ENCODE data around the gene CNOT8. TPM values are rescaled to one million over a fixed set of nuclear protein-coding genes. Genes with fewer than 3 reads are reported as not detected.

CNOT8 gene
- total RNA-seq, 2 donors from 2014 or later, result 29.3 to 30.3 TPM

DNA sequence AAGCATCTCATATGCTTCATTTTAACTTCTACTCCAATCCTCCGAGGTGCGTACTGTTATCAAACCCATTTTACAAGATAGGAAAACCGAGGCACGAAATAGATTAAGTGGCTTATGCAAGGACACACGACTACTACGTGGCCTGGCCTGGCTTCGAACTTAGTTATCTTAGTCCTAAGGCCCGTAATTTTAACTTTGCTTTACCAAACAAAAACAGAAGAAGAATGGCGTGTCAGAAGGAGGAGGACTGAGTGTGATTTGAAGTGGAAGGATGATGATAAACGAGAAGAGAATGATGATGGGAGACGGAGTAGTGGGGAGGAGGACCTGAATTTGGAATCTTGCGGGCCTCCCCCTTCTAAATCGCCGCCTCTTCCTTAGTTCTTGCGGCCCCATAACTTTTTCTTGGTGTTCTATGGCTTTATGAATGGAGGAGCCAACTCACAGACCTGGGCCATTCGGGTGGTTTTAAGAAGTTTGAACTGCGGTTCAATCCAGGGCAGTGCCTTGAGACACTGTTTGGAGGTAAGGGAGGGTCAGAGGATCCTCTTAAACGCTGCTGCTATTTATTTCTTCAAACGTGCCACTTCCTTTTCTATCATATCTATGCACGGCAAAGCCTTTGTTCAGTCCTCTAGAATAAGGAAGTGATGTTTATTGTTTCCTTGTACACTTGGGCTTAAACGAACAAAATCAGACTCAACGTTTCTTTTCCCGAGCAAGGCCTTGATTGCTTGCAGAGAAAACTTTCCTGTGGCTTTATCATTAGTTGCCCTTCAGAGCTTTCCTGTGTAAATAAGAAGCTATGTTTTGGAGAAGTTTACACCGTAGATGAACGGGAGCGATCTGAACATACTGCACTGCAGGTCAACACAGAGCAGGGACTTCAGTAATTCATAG lies 795 bp downstream of the CNOT8 start:
- ATAC-seq (no peak), DNase-seq (no peak)
- intact Hi-C loops (cut with DNase I), result loop anchor here in 1 of 2 donors (5.0 kb wide), 1 partner anchor 102 kb away; the partner anchor contains the start of gene LARP1

DNA sequence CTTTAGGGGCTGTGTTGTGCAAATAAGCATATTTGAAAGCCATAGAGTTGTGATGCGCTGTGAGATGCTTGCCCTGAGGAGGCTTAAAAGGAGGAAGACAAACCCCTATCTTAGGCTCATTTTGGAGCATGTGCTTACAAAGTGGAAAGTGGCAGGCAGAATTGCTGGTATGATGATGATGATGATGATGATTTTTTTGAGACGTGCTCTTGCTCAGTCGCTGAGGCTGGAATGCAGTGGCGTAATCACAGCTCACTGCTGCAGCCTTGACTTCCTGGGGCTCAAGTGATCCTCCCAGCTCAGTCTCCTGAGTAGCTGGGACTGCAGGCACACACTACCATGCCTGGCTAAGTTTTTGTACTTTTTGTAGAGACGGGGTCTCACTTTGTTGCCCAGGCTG lies 1.7 kb downstream of the CNOT8 start:
- ATAC-seq (no peak), DNase-seq (no peak)
- intact Hi-C loops (cut with DNase I), result no loop called here

- DNase-seq, result no peak
- ATAC-seq, result no peak
- intact Hi-C loops (cut with DNase I), result no loop called here
Observed at GRCh38 chr5:154860765-154861164, 2.3 kb downstream of the CNOT8 start.

DNA sequence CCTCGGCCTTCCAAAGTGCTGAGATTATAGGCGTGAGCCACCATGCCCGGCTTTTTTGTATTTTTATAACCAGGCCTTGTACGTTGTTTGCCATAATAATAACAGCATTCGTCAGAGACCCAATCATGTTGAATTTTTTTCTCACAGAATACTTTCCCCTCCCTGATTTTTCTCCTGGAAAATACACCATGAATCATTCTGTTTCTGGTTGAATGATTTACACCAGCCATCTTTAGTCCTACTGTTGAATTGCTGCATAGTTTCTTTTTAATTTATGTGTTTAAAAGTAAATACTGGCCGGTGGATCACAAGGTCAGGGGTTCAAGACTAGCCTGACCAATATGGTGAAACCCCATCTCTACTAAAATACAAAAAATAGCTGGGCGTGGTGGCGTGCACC lies 3.5 kb downstream of the CNOT8 start:
- DNase-seq (no peak), ATAC-seq (no peak)
- intact Hi-C loops (cut with DNase I), result no loop called here

- intact Hi-C loops (cut with DNase I), result no loop called here
- no peak for ATAC-seq
- DNase-seq, result no peak
Observed at GRCh38 chr5:154862766-154863165, 4.3 kb downstream of the CNOT8 start.

DNA sequence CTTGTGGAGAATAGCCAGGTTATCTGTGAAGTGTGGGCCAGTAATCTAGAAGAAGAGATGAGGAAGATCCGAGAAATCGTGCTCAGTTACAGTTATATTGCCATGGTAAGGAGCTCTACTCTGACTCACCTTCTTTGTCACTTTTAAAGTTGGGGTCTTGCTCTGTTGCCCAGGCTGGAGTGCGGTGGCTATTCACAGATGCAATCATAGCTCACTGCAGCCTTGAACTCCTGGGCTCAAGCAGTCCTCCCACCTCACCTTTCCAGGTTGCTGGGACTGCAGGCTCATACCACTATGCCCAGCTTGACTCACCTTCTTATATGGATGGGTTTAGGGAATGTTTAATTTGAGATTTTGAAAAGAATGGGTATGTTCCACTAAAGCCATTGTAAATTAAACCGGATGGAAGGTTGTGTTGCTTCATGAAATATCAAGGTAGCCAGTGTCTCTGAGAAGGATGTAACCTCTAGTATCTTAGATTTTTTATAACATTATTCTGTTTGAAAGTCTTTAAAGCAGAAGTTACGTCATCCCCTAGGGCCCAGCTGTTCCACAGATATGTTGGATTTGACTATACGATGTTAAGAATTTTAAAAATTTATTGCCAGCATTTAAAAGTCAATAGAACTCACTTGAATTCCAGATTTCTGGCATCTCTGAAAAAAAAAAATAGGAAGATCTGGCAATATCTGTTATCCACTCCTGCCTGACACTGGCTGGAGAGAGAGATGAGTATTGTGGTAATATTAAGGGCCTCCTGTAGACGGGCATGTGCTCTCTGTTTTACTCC lies 5.1 kb downstream of the CNOT8 start:
- ATAC-seq (no peak), DNase-seq (no peak)
- intact Hi-C loops (cut with DNase I), result no loop called here

- ATAC-seq (no peak), DNase-seq (no peak)
- intact Hi-C loops (cut with DNase I), result no loop called here
Observed at GRCh38 chr5:154865466-154866184, 7.2 kb downstream of the CNOT8 start.

DNA sequence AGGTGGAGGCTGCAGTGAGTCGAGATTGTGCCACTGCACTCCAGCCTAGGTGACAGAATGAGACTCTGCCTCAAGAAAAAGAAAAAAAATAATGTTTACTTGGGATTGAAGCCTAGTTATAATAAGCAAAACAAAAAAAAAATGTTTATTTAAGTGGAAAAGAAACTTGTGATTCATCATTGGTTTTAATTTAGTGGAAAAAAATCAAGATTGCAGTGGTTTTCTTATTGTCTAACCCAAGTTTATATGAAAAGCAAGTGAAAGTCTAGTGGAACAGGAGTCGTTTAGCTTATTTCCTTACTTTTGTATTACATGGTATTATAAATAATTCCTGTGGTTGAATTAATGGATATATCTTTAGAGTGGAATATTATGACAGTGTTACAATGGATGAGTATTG lies 8.4 kb downstream of the CNOT8 start:
- ATAC-seq, result no peak
- intact Hi-C loops (cut with DNase I), result no loop called here
- DNase-seq, result no peak

GRCh38 chr5:154868702-154869101 lies 10.3 kb downstream of the CNOT8 start:
- no peak for DNase-seq
- peak in 1 of 2 donors; percentile 24 for ATAC-seq
- intact Hi-C loops (cut with DNase I), result no loop called here

DNA sequence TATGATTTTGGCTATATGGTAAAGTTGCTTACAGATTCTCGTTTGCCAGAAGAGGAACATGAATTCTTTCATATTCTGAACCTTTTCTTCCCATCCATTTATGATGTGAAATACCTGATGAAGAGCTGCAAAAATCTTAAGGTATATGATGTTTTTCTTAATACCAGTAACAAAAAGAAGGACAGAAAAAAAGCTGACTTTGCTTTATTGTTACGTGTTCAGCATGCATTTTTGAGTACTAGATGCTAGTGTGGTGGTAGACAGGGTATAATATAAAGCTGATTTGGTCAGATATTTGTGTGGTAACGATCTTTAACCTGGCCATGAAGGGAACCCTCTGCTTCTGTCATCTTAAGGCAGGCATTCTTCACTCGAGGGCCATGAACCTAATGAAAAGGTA lies 13.3 kb downstream of the CNOT8 start:
- intact Hi-C loops (cut with DNase I), result no loop called here
- ATAC-seq (no peak), DNase-seq (no peak)

DNA sequence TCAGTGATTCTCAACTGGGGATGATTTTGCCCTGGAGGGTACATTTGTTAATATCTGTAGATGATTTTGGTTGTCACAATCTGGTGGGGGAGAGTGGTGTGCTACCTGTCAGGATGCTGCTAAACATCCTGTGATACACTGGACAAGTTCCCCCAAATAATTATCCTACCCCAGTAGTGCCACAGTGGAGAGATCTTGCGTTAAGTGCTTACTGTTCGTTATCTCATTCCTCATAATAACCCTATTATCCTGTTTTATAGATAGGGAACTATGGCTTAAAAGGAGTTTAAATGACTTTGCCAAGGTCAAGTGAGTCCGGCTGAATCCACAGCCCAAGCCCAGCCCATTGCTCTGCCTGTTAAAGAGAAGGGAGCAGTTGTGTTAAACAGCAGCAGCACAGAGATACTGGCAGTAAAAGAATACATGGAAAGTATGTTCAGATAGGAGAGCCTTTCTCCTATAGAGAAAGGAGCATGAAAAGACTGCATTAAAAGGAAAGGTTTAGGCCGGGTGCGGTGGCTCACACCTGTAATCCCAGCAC lies 15.4 kb downstream of the CNOT8 start:
- ATAC-seq (no peak), DNase-seq (no peak)
- intact Hi-C loops (cut with DNase I), result no loop called here

DNA sequence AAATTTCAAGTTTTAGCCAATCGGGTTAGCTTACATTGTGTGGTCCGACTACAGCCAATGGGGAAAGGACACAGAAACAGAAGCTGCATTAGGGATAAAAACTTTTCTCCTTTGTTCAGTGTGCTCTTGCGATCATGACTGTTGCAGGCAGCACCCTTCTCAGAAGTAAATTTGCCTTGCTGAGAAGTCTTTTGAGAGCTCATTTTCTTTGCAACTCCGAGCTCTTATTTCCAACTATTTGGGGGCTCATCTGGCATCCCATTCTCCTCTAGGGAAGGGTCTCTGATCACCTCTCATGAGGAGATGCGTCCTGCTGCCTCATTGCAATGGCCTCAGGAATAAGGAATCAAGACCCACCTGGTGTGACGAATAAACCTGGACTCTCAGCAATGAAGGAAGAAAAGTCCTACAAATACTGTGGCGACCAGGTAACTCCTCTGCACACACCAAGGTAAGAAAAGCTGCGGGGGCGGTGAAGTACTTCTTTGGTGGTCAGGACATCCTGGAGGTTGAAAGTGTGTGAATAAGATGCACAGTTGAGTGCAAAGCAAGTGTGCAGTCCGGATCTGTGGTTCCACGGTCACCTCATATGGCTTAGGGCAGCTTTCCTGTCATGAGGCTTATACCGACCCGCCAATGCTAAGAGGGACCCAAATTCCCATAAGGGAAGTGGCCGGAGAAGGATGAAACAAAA lies 20.4 kb downstream of the CNOT8 start:
- DNase-seq (no peak), ATAC-seq (no peak)
- intact Hi-C loops (cut with DNase I), result no loop called here

GRCh38 chr5:154881986-154882385 lies 23.6 kb downstream of the CNOT8 start:
- no peak for DNase-seq
- ATAC-seq, result no peak

DNA sequence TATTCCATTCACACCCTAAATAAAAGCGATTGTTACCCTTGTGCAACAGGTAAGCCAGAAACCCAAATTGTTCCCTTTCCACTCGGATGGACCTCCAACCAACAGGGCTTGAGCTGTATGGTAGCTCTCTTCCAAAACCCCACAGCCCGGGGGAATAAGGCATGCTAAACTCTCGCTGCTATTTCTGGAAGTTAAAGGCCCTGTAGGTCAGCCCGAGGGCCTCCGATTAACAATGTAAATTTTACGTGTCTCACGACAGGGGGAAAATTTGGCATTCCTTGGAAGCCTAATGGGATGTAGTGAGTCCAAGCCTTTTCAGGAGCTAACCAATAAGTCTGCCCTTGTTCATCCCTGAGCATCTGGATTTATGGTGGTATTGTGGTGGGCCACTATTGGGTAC lies 26.0 kb downstream of the CNOT8 start:
- intact Hi-C loops (cut with DNase I), result no loop called here
- DNase-seq (no peak), ATAC-seq (no peak)

More at GRCh38 chr5:154881986-154882385, 23.6 kb downstream of the CNOT8 start:
- intact Hi-C loops (cut with DNase I), result no loop called here

- intact Hi-C loops (cut with DNase I), result no loop called here
- DNase-seq (no peak), ATAC-seq (no peak)
Observed at GRCh38 chr5:154885439-154885838, 27.0 kb downstream of the CNOT8 start.

DNA sequence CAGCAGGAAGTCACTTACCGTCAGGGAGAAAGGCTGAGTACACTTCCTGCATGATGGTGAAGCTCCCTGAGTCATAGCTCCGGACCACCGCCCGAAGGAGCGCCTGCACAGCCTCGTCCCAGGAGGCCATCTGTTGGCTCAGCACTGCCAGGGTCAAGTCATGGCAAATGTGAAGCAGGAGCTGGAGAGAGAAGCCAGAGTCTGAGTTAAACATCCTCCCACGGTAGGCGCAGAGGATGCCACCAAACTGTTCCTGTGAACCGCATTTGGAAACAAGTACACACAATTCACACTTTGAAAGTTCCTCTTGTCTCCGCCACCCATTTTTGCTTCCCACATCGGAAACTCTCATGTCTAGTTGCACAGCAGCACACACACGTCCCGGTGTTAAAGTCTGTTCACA lies 33.9 kb downstream of the CNOT8 start:
- no peak for DNase-seq
- ATAC-seq, result no peak
- intact Hi-C loops (cut with DNase I), result no loop called here

DNA sequence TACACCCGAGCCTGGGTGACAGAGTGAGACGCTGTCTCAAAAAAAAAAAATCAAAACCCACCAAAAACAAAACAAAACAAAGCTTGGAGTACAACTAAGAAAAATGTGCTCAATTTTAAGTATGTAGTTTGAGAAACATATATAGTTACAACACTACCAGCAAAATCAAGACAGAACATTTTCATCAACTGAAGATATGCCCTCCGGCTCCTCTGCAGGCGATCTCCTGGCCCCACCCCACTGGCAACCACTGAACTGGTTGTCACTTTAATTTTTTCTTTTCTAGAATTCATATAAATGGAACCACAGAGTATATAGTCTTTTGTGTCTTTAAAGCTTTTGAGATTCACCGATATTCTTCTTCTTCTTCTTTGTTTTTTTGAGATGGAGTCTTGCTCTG lies 35.0 kb downstream of the CNOT8 start:
- no peak for DNase-seq
- intact Hi-C loops (cut with DNase I), result no loop called here
- ATAC-seq, result no peak

GRCh38 chr5:154895606-154896561 lies 37.5 kb downstream of the CNOT8 start:
- intact Hi-C loops (cut with DNase I), result no loop called here
- no peak for ATAC-seq
- no peak for DNase-seq
